ENCODE data around the gene C15orf39.
"Not testable (repeated sequence)": the region's sequence is repeated elsewhere in the genome, so short reads cannot be mapped to it uniquely, and the experiment has no call there.

Gene C15orf39

GRCh38 chr15:75231836-75232235, 30.2 kb downstream of the C15orf39 start:
- no peak for DNase-seq (ENCODE audit: low read depth)

GRCh38 chr15:75232252-75232813, 30.7 kb downstream of the C15orf39 start:
- DNase-seq (ENCODE audit: low read depth): no peak

- no peak for DNase-seq (ENCODE audit: low read depth)
Observed at GRCh38 chr15:75232826-75233503, 31.3 kb downstream of the C15orf39 start.

- no peak for DNase-seq (ENCODE audit: low read depth)
Observed at GRCh38 chr15:75233504-75234190, 32.0 kb downstream of the C15orf39 start.

GRCh38 chr15:75234191-75234810, 32.6 kb downstream of the C15orf39 start:
- no peak for DNase-seq (ENCODE audit: low read depth)

GRCh38 chr15:75235051-75235673, 33.5 kb downstream of the C15orf39 start:
- no peak for DNase-seq (ENCODE audit: low read depth)

- no peak for DNase-seq (ENCODE audit: low read depth)
Observed at GRCh38 chr15:75235760-75236729, 34.4 kb downstream of the C15orf39 start.

GRCh38 chr15:75237316-75237982, 35.8 kb downstream of the C15orf39 start:
- no peak for DNase-seq (ENCODE audit: low read depth)

- no peak for DNase-seq (ENCODE audit: low read depth)
Observed at GRCh38 chr15:75238150-75238549, 36.5 kb downstream of the C15orf39 start.

- not testable (repeated sequence) for DNase-seq (ENCODE audit: low read depth)
Observed at GRCh38 chr15:75245741-75246140, 44.1 kb downstream of the C15orf39 start.

- not testable (repeated sequence) for DNase-seq (ENCODE audit: low read depth)
Observed at GRCh38 chr15:75248991-75249390, 47.3 kb downstream of the C15orf39 start.

GRCh38 chr15:75249726-75250125, 48.0 kb downstream of the C15orf39 start:
- DNase-seq (ENCODE audit: low read depth): no peak

GRCh38 chr15:75251343-75251742, 49.7 kb downstream of the C15orf39 start:
- not testable (repeated sequence) for DNase-seq (ENCODE audit: low read depth)

- DNase-seq (ENCODE audit: low read depth): not testable (repeated sequence)
Observed at GRCh38 chr15:75252285-75252684, 50.6 kb downstream of the C15orf39 start.

GRCh38 chr15:75258034-75258433, 56.4 kb downstream of the C15orf39 start, which contains the start of gene GOLGA6C:
Gene GOLGA6C, plus strand, starts transcription at chr15:75258334. Its CDS starts 265 bp downstream, at chr15:75258599.
- not testable (repeated sequence) for DNase-seq (ENCODE audit: low read depth)

GRCh38 chr15:75258620-75259343, 57.1 kb downstream of the C15orf39 start:
- not testable (repeated sequence) for DNase-seq (ENCODE audit: low read depth)

- not testable (repeated sequence) for DNase-seq (ENCODE audit: low read depth)
Observed at GRCh38 chr15:75259873-75260272, 58.2 kb downstream of the C15orf39 start.
